NCI-H2081 treated with DMSO at 0.1 percent for 48 hours (cell line): ENCODE data around the gene NXPH3.

Source experiments
- DNase-seq: peaks from one replicate; lab custom pipeline; 2025; lab: John Stamatoyannopoulos, UW

NXPH3 gene

GRCh38 chr17:49629447-49629846 lies 53.8 kb downstream of the NXPH3 start:
- no peak for DNase-seq

- no peak for DNase-seq
Observed at GRCh38 chr17:49630113-49630900, 54.6 kb downstream of the NXPH3 start.

GRCh38 chr17:49631496-49631895 lies 55.8 kb downstream of the NXPH3 start:
- DNase-seq: no peak
